Neutrophil (primary cell): ENCODE data around the gene TOMM40L.

Experiments used
- H3K27ac ChIP-seq: fragments of 200-600 bp; sonication (generic); 2 replicates; pipeline ENCODE4 v1.5.1; 2016; ENCODE audit warnings: mild to moderate bottlenecking, moderate library complexity
- H3K27me3 ChIP-seq: fragments of 200-600 bp; sonication (generic); 2 replicates; pipeline ENCODE4 v1.6.0; 2016; ENCODE audit warnings: mild to moderate bottlenecking
- H3K36me3 ChIP-seq: fragments of 200-600 bp; sonication (generic); 2 replicates; pipeline ENCODE4 v1.5.1; 2017
- H3K4me1 ChIP-seq, 2 experiments: fragments of 200-600 bp in 1 of 2; sonication (generic) in 1 of 2; 1 replicate in 1 of 2; 2 replicates in 1 of 2; pipeline versions ENCODE4 v1.5.1 to v1.6.1; 2013 to 2016; ENCODE audit warnings: low read depth in 1 of 2, low read length in 1 of 2, mild to moderate bottlenecking in 1 of 2, moderate library complexity in 1 of 2; ENCODE audit not compliant: control insufficient read depth in 1 of 2, insufficient read depth in 1 of 2
- H3K4me3 ChIP-seq, 2 experiments: fragments of 200-600 bp in 1 of 2; sonication (generic) in 1 of 2; 1 replicate in 1 of 2; 2 replicates in 1 of 2; pipeline ENCODE4 v1.5.1; 2013 to 2016; ENCODE audit warnings: low read depth in 1 of 2, low read length in 1 of 2, mild to moderate bottlenecking in 1 of 2, moderate library complexity in 1 of 2
- H3K9me3 ChIP-seq: fragments of 200-600 bp; sonication (generic); 2 replicates; pipeline ENCODE4 v1.5.1; 2016
- CTCF ChIP-seq: fragments of 200-600 bp; sonication (generic); IDR thresholded peaks from 2 replicates; pipeline ENCODE4 v1.5.1; 2016; ENCODE audit warnings: antibody characterized with exemption

The TOMM40L gene

GRCh38 chr1:161188381-161188780 is 37.5 kb upstream of the TOMM40L start:
- H3K4me1 ChIP-seq = peaks cover 29 to 33% of the 10 kb centered on the region in 2 experiments
- H3K36me3 ChIP-seq = no peaks in the 10 kb centered on the region
- H3K4me3 ChIP-seq = no peak overlapping the region
- no peaks in the 10 kb centered on the region for H3K9me3 ChIP-seq
- no peak for TF ChIP-seq CTCF
- no peaks in the 10 kb centered on the region for H3K27me3 ChIP-seq
- no peak overlapping the region for H3K27ac ChIP-seq

- Histone ChIP-seq H3K36me3 (no peaks in the 10 kb centered on the region), H3K27me3 (no peaks in the 10 kb centered on the region), H3K27ac (no peak overlapping the region), H3K4me1 (peaks cover 28 to 33% of the 10 kb centered on the region in 2 experiments), H3K4me3 (no peak overlapping the region), H3K9me3 (no peaks in the 10 kb centered on the region)
- no peak for TF ChIP-seq CTCF
Observed at GRCh38 chr1:161189036-161189435, 36.8 kb upstream of the TOMM40L start.

GRCh38 chr1:161190962-161191521 is 34.8 kb upstream of the TOMM40L start:
- Histone ChIP-seq H3K27me3 (no peaks in the 10 kb centered on the region), H3K4me1 (peaks cover 8 to 14% of the 10 kb centered on the region in 2 experiments), H3K36me3 (no peaks in the 10 kb centered on the region), H3K27ac (no peak overlapping the region), H3K9me3 (no peaks in the 10 kb centered on the region), H3K4me3 (no peak overlapping the region)
- no peak for TF ChIP-seq CTCF

GRCh38 chr1:161191971-161192370 is 33.9 kb upstream of the TOMM40L start:
- H3K4me1 ChIP-seq = peaks cover 3 to 9% of the 10 kb centered on the region in 2 experiments
- H3K27ac ChIP-seq = no peak overlapping the region
- no peaks in the 10 kb centered on the region for H3K9me3 ChIP-seq
- no peaks in the 10 kb centered on the region for H3K36me3 ChIP-seq
- no peaks in the 10 kb centered on the region for H3K27me3 ChIP-seq
- H3K4me3 ChIP-seq = no peak overlapping the region
- TF ChIP-seq CTCF = no peak

GRCh38 chr1:161192476-161193465 is 33.1 kb upstream of the TOMM40L start:
- H3K36me3 ChIP-seq = no peaks in the 10 kb centered on the region
- TF ChIP-seq CTCF = peak; percentile 93

More at GRCh38 chr1:161192476-161193465, 33.1 kb upstream of the TOMM40L start:
- Histone ChIP-seq H3K4me1 (peaks cover 3 to 9% of the 10 kb centered on the region in 2 experiments), H3K27ac (no peak overlapping the region), H3K9me3 (no peaks in the 10 kb centered on the region), H3K27me3 (no peaks in the 10 kb centered on the region), H3K4me3 (no peak overlapping the region)
